HG02678 (cell line): ENCODE data around the gene CCNL1.

Experiments
- ATAC-seq: cut with Tn5 transposase; IDR thresholded peaks from one replicate; pipeline ENCODE4 v1.9.1; 2021; ENCODE audit warnings: mild to moderate bottlenecking, moderate library complexity; ENCODE audit not compliant: unreplicated experiment

CCNL1 gene

DNA sequence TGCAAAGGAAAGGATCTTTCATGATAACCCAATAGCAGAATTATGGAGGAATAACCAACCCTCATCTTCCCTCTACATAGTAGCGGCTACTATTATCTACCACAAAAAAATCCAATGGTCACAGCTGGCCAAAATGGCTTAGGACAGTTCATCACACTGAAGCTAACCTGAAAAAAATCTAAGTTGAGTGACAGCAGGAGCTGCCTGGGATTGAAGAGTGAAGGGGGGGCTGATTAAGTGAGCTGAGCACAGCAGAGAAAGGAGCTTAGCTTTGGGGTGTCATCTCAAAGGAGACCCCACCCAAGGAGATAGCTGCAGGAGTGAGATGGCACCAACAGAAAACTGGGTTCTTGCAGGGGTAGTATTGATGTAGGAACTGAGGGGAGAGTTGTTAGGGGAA is 33.6 kb downstream of the CCNL1 start:
- ATAC-seq = no peak

DNA sequence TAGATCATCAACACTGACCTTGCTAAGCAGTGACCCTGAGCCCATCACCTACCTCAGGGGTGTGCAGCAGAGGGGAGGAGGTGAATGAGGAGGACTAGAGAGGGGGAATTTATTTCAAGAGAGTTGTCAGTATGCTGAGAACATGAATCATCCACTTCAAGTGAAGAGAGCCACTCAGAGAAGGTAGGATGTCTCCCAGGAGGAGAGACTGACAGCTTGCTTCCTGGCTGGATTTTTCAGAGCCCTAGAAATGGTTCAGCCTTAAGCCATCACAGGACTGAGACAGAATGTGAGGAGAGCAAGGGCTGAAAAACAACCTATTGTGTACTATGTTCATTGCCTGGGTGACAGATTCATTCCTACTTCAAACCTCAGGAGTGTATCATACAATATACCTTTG is 34.8 kb downstream of the CCNL1 start:
- no peak for ATAC-seq

DNA sequence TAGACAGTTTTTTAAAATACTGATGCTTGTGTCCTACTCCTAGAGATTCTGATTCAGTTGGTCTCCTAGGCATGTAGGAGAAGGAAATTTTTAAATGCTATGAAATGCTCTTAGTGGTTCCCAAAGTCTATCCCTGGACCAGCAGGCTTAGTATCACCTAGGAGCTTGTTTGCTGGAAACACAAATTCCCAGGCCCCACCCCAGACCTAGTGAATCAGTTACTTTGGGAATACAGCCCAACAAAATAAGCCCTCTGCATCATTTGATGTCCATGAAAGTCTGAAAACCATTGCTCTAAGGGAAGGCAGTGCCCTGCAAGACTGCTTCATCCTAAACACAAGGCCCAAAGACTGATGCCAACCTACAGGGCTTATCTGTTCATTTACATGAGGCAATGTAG is 36.3 kb downstream of the CCNL1 start:
- no peak for ATAC-seq

DNA sequence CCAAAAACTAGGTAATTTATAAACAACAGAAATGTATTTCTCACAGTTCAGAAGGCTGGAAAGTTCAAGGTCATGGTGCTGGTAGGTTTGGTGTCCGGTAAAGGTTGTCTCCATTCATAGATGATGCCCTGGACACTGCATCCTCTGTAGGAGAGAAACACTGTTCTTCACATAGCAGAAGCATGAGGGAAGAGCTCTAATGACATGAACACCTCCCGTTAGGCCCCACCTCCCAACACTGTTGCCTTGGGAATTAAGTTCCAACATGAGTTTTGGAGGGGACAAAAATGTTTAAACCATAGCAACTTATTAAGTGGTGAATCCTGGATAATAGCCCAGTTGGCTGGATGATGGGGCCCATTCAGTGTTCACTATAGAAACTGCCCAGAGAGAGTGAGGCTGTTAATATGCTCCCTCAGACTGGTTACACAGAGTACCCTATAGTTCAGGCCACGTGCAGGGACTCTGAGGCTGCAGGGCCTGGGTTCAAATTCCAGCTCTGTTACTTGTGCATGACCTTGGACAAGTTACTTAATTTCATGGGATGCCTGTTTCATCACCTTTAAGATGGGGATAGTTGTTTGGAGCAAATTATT is 37.0 kb downstream of the CCNL1 start:
- no peak for ATAC-seq

DNA sequence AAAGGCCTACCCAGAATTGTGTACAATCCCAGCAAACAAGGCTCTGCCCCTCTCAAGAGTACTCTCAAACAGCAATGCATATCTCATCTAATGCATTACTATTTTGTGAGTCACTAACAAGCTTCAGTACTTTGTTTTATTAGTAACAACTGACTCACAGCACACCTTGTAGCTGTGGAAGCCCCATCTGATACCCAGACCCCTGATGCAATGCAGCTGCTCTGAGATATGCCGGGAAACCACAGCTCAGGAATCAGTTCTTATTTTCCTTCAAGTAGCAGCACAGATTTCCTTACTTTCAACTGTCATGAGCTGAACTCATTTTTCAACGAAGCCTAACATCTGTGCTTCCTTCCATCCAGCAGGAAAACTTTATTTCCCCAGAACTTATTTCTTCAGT is 37.8 kb downstream of the CCNL1 start:
- ATAC-seq = no peak

DNA sequence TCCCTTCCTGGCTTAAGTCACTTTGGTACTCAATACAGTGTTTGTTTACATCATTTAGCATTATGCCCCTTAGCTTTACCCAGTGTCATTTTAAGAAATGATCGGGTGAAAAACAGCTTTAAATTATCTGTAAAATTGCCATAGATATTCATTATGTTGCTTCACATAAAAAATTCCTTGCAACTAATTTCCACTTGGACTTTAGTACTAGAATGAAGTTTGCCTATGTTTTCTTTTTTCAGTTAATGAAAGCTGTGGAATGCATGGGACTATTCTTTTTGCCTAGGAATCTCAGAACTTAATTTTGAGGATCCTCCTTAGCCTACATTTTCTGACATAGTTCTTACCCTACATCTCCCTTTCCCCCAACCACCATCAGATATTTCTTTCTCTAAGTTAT is 38.4 kb downstream of the CCNL1 start:
- ATAC-seq = no peak

DNA sequence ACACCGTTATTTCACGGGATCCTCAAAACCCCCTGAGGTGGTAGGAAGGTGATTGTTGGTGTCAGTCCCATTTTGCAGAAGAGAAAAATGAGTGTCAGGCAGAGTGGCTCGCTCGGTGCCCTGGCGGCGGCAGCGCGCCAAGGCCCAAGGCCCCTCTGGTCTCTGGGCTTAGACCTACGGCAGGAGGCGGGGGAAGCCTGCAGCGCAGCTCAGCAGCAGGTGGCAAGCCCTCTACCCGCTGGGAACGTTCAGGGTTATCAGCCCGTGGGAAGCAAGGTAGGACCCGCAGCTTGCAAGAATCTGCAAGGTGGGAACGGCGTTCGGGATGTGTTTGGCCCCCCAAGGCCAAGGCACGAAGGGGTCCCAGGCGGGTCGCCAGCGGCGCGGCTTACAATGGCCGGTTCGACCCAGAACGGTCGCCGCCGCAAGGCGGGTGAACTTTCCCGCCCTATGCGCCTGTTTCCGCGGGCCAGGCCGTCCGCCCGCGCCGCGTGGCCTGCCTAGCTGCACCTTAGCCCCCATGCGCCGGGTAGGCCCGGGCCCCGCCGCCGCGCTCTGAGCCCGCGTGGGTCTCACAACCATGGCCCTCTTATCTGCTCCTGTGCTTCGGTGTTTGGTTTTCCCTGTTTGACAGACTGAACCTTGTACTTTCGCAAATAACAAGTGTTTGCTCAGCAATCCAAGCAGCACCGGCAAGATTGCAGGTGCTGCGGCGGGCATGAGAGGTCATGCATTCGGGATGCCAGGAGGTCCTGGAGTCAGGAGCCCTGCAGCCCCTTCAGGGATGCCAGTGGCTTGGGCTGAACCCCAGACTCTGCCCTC is 39.7 kb downstream of the CCNL1 start:
- ATAC-seq = no peak

DNA sequence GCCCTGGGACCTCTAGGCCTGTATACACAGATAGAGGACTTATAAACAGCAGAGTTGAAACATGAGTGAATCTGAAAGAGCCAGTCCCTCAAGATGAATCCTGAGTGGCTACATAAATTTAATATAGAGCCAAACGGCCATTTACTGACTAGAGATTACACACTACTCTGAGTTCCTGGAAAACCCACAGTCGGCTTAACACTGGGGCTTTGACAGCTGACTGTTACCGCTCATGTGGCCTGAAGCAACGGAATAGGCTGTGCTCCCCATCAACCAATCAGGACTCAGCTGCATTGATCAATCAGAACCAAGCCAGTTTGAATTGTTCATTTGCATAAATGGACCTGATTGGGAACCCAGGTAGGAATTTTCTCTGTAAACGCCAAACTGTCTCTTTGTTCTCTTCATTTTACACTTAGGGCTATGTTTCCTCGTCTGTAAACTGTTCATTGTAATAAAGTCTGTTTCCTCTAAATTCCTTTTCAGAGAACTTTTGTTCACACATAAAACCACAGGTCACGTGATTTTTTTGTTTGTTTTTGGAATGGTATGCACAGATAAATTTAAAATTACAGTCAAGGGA is 40.5 kb downstream of the CCNL1 start:
- ATAC-seq = no peak

DNA sequence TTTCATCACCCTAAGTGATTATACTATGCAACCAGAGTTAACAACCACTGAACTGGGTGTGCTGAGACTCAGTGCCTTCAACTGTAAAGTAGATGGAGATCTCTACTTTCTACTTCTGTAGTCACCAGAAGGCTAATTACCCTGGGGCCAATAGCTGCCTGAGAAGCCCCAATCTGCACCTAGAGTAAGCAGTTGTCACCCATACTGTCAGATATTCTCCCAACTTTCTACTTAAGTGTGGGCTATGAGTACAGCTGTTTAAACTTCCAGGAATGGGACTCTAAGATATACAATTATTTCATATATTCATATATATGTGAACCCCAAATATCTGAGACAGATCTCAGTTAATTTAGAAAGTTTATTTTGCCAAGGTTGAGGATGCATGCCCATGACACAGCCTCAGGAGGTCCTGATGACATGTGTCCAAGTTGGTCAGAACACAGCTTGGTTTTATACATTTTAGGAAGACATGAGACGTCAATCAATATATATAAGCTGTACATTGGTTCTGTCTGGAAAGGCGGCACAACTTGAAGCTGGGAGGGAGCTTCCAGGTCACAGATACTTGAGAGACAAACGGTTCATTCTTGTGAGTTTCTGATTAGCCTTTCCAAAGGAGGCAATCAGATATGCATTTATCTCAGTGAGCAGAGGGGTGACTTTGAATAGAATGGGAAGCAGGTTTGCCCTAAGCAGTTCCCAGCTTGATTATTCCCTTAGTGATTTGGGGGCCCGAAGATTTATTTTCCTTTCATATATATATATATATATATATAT is 41.9 kb downstream of the CCNL1 start:
- ATAC-seq = no peak

DNA sequence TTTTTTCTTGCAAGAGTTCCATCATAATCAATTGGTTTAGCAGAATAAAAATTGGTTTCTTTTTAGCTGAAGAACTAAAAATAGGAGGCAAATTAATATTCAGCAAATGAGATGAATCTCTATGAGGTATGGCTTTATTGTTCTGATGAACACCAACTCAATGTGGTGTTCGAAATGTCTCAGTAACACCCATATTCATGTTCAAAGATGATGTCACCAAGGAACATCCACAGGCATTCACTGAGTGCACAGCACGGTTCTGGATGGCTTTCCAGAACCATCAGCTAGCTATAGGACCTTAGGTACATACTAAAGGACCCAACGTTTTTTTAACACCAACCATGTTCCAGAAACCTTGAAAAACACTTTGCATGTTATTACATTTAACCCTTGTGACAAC is 42.7 kb downstream of the CCNL1 start:
- ATAC-seq = no peak

DNA sequence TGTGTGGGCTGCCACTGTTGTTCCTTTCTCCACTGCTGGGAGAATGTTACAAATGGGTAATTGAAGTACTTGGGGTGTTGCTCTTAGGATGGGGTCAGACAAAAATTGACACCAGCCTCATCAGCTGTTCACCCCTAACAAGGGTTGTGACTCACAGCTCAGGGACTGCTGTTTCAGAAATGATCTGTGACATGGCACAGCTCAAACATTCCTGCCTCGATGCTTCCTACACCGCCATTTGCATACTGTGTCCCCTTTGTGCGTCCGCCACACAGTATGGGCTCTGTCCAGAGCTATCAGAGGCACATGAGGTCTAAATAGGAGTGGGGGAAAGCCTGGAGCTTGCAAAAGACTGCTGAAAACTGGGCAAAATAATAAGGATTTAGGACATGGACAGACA is 43.9 kb downstream of the CCNL1 start:
- ATAC-seq = no peak

DNA sequence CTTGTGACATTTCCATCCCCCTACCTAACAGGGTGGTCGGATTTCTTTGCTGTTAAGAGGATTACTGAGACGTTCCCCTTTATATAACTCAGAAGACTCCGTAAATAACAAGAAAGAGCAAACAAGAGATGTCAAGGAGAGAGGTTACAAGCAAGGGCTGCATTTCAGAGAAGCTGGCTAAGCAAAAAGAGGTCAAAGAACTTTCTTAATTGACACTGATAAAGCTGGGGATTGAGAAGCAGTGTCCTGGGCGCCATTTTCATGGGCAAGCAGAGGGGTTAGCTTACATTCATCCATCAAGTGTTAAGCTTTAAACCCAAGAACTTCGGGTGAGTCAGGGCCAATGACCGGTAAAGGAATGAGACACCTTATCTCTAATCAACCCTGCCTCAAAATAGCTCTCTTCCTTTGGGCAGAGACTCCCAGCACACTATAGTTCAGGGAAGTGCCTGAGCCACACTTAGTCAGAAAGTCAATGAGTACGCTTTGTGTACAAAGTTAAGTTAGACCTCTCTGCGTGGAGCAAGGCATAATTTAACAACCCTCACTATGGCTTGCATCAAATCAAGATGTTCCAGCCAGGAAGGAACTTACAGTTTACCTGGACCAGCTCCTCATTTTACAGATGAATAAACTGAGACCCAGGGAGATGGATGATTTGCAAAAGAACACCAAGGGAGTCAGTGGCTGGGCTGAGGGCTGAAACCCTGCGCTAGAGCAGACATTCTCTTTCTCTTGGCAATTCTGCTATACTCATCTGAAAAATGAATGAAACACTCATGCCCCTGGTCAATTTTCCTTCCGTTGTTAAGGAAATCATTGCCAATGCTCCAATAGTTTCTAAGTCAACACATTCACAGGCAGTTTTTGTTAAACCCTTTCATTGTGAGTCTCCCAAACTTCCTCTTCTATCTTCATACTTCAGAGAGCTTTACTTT is 44.6 kb downstream of the CCNL1 start:
- ATAC-seq = no peak

DNA sequence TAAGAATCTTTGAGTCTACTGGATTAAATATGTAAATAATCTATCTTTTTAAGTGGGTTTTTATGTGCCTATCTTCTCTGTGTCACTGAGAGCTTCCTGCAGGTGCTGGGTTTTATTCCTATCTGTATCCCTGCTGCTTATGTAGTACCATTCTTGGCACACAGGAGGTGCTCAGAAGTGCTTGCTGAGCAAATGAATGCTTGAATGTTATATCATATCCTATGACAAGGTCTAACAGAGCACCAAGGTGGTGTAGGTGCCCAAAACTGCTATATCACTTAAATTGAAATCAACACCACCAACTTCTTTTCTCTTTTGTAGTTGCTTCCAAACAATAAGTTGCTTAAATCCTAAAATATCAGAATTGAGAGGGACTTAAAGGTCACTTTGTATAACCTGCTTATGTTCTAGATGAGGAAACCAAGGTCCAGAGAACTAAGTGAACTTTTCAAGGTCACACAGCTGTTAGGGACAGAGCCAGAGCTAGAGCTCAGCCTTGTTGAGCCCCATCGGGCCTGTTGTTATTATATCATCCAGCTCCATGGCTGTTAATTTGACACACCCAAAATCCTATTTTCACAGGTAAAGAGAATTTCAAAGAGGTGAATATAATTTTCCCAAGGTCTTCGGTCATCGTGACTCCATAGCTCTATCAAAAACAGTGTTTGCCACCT is 46.0 kb downstream of the CCNL1 start:
- no peak for ATAC-seq

DNA sequence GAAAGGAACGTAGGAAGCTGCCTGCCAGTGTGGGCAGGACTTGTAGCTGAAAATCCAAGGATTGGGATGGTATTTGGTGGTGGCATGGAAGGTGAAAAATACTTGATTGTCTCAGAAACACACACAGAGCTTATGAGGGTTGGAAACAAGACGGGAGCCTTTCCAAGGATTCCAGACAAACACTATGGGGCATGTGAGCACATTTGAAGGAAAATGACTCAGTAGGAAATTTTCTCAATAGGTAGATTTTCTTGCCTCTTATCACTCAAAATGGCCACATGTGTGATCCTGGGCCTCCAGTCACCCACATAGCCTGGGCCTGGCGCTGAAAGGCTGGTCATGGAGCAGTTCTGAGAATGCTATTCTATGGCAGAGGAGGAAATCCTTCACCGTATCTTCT is 47.4 kb downstream of the CCNL1 start:
- no peak for ATAC-seq

DNA sequence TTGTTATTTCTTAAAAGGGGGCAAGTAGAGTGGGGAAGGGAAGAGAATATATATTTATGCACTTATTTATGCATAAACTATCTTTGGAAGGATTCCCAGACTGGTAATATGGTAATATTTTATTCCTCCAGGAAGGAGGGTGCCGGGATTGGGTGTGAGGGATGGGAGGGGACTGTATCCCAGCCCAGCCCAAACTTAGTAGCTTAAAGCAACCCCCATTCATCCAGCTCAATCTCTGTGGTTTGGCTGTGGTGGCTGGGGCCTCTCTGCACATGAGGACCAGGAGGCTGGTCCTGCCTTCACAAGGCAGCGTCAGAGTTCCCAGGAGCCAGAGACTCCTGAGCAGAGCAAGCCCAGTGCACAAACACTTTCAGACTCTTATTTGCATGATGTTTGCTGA is 48.4 kb downstream of the CCNL1 start:
- ATAC-seq = no peak

DNA sequence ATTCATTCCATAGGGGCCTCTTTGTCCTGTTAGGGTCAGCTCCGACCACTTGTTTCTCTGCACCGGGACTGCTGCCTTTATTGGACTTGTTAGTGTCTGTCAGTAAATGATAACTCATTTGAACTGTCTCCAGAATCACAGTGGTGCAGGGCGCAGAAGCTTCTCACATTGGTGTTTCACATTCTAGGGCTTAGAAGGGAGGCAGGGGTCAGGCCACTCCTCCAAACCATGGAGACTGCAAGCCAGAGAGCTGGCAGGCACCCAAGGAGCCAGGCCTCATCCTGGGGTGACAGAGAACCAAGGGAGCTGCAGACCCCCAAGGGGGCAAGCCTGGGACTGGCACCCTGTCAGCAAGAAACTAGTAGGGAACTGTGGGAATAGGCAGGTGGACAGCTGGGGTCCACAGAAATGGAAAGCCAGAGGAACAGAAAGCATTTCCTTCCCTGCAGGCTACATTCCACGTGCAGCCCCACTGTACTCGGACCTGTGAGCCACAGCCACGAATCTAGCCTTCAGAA is 49.1 kb downstream of the CCNL1 start:
- no peak for ATAC-seq

DNA sequence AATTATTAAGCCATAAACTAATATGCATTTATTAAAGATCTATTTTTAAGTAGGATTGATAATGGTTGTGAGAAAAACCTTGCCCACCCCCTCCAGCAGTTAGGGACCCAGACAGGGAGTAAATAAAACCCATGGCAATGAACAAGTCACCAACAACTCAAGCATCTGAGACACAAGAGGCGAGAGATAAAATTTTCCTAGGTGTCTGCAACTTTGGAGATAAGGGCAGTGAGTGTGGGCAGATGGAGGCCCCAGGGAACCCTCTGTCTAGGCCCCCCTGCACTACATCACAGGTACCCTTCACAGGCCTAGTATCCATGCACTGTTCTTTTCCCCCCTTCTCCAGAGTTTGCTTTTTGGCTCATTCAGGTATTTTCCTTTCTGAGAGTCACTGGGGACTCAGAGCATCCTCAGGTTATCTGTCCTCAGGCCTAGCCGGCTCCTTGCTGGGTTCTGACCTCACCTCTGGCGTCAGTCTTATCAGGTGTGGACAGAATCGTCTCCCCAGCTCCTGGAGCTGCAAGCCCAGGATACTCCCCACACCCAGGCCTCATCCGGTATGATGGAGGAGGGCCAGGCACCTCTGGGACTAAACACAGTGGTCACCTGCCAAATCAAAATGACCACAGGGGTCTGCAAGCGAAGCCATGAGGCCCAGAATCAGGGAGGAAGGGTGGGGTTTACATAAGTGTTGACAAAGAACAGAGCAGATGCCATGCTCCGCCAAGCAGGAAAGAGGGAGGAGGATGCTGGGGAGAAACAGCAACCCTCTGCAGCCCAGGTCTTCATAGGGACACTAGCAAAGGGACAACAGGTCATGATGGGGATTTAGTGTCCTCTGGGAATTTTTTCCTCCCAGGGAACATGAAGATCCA is 50.4 kb downstream of the CCNL1 start:
- ATAC-seq = no peak

DNA sequence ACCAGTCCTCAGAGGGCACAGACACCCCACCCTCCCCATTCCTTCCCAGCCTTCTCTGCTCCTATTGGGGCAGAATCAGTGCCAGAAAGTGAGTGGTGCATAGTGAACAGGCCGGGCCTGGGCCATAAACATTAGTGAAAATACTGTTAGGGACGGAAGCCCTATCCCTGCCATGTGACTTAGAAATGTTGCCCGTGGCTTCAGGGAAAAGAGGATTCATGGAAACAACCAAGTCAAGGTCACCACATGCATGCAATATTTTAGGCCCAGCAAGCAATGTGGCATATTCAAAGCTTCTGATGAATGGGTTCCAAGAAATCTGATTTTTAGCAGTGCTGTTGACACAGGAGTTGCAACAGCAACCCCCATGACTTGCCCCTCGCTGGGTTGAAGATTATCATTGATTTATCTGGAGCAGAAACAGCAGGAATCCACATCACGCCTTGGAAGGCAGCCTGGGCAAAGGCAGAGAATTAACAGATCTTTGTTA is 52.3 kb downstream of the CCNL1 start:
- no peak for ATAC-seq

DNA sequence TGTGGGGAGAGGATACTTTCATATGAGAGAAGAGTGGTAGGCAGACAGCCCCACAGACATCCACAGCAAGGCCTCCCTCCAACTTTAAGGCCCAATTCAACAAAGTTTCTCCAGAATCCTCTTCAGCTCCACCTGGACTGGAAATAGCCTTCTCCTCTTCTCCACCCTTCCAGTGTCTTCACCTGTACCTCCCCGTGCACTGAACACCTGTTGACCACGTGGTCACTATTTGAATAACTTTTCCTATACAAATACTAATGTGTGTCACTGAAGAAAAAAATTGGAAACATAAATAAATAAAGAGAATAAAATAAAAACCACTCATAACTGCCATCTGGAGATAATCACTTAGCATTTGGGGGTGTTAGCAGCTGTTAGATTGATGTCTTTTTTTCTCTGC is 52.9 kb downstream of the CCNL1 start:
- ATAC-seq = no peak
